GM23338 (cell line): ENCODE measurements around the gene MRGPRG. TPM values are rescaled to one million over a fixed set of nuclear protein-coding genes. Genes with fewer than 3 reads are reported as not detected.

Source experiments
- ATAC-seq: fragments of 200-7000 bp; cut with Tn5 transposase; 3 replicates; pipeline ENCODE4 v1.9.1; 2020
- DNase-seq: peaks from one replicate; pipeline ENCODE4 v3.0.0-alpha.2; 2015; ENCODE audit warnings: low spot score
- H2AFZ ChIP-seq: fragments of 200-600 bp; sonication (generic); 2 replicates; pipeline ENCODE4 v1.8.0; 2016; ENCODE audit warnings: antibody characterized with exemption, mild to moderate bottlenecking, moderate library complexity
- H3F3A ChIP-seq: fragments of 200-600 bp; sonication (generic); replicated peaks from 2 replicates; pipeline ENCODE4 v1.8.0; 2017; ENCODE audit warnings: antibody characterized with exemption, mixed run types, low read depth
- H3K27ac ChIP-seq: fragments of 200-600 bp; sonication (generic); 2 replicates; pipeline ENCODE4 v1.6.1; 2016; ENCODE audit warnings: low read depth
- H3K27me3 ChIP-seq: fragments of 200-600 bp; sonication (generic); 2 replicates; pipeline ENCODE4 v1.8.0; 2016; ENCODE audit warnings: mild to moderate bottlenecking, mixed run types, moderate library complexity; ENCODE audit not compliant: insufficient read depth
- H3K36me3 ChIP-seq: fragments of 200-600 bp; sonication (generic); 2 replicates; pipeline ENCODE4 v1.8.0; 2016; ENCODE audit warnings: mild to moderate bottlenecking; ENCODE audit not compliant: insufficient read depth
- H3K4me1 ChIP-seq: fragments of 200-600 bp; sonication (generic); 2 replicates; pipeline ENCODE4 v1.8.0; 2016; ENCODE audit warnings: mild to moderate bottlenecking, moderate library complexity; ENCODE audit not compliant: insufficient read depth
- H3K4me2 ChIP-seq: fragments of 200-600 bp; sonication (generic); 2 replicates; pipeline ENCODE4 v1.7.1; 2017; ENCODE audit warnings: mixed run types
- H3K4me3 ChIP-seq: fragments of 200-600 bp; sonication (generic); 2 replicates; pipeline ENCODE4 v1.6.1; 2016; ENCODE audit warnings: mixed run types
- H3K79me2 ChIP-seq: fragments of 200-600 bp; sonication (generic); replicated peaks from 2 replicates; pipeline ENCODE4 v1.8.0; 2017; ENCODE audit warnings: mild to moderate bottlenecking; ENCODE audit not compliant: insufficient read depth
- H3K9me2 ChIP-seq: fragments of 200-600 bp; sonication (generic); 2 replicates; pipeline ENCODE4 v1.8.0; 2017; ENCODE audit not compliant: insufficient read depth
- H4K20me1 ChIP-seq: fragments of 200-600 bp; sonication (generic); replicated peaks from 2 replicates; pipeline ENCODE4 v1.8.0; 2017; ENCODE audit warnings: mild to moderate bottlenecking; ENCODE audit not compliant: insufficient read depth
- H3K27ac Mint-ChIP-seq: 2 replicates; pipeline ENCODE4 v1.8.0; 2020; ENCODE audit warnings: inconsistent platforms, mild to moderate bottlenecking, moderate library complexity, mixed read lengths
- H3K27me3 Mint-ChIP-seq: 3 replicates; pipeline ENCODE4 v1.8.0; 2022; ENCODE audit warnings: low read depth, mild to moderate bottlenecking, moderate library complexity, mixed read lengths, inconsistent platforms; ENCODE audit not compliant: insufficient read depth, poor library complexity
- H3K36me3 Mint-ChIP-seq: 3 replicates; pipeline ENCODE4 v1.8.0; 2021; ENCODE audit warnings: low read depth, mild to moderate bottlenecking, inconsistent platforms, moderate library complexity, mixed read lengths
- H3K4me1 Mint-ChIP-seq: 3 replicates; pipeline ENCODE4 v1.8.0; 2020; ENCODE audit warnings: mild to moderate bottlenecking, inconsistent platforms, mixed read lengths
- H3K4me3 Mint-ChIP-seq: 3 replicates; pipeline ENCODE4 v1.8.0; 2021; ENCODE audit warnings: moderate library complexity, mild to moderate bottlenecking, inconsistent platforms, mixed read lengths
- H3K9me3 Mint-ChIP-seq: 3 replicates; pipeline ENCODE4 v1.8.0; 2020; ENCODE audit warnings: moderate library complexity, mild to moderate bottlenecking, inconsistent platforms, mixed read lengths
- CREB1 ChIP-seq: fragments of 250-450 bp; sonication (Bioruptor Pico); IDR thresholded peaks from 2 replicates; pipeline ENCODE4 v1.5.0; 2020; ENCODE audit warnings: low read depth, mild to moderate bottlenecking, moderate library complexity
- CTCF ChIP-seq, 2 experiments: fragments of 200-600 bp in 1 of 2; sonication (generic) in 1 of 2; conservative IDR thresholded peaks; 2 replicates each; pipeline versions ENCODE4 v1.5.1 to v1.6.1; 2016 to 2017; ENCODE audit warnings: antibody characterized with exemption in 2 of 2, low read depth in 2 of 2, mild to moderate bottlenecking in 2 of 2, moderate library complexity in 1 of 2
- ETS1 ChIP-seq: IDR thresholded peaks from 2 replicates; pipeline ENCODE4 v1.6.1; 2016; ENCODE audit warnings: antibody characterized with exemption
- EZH2 ChIP-seq: fragments of 200-600 bp; sonication (generic); IDR thresholded peaks from one replicate; pipeline ENCODE4 v1.8.0; 2017; ENCODE audit warnings: antibody characterized with exemption, mild to moderate bottlenecking, low read depth; ENCODE audit not compliant: unreplicated experiment
- EZH2phosphoT487 ChIP-seq: fragments of 200-600 bp; sonication (generic); IDR thresholded peaks from one replicate; pipeline ENCODE4 v1.8.1; 2018; ENCODE audit warnings: antibody characterized with exemption; ENCODE audit not compliant: unreplicated experiment
- JUNB ChIP-seq: IDR thresholded peaks from one replicate; pipeline ENCODE4 v1.6.1; 2016; ENCODE audit warnings: antibody characterized with exemption; ENCODE audit not compliant: unreplicated experiment
- NANOG ChIP-seq: IDR thresholded peaks from 2 replicates; pipeline ENCODE4 v1.6.1; 2016; ENCODE audit warnings: antibody characterized with exemption, borderline replicate concordance
- POLR2AphosphoS5 ChIP-seq: IDR thresholded peaks from 2 replicates; pipeline ENCODE4 v1.6.1; 2016; ENCODE audit warnings: antibody characterized with exemption, low read depth
- REST ChIP-seq: IDR thresholded peaks from one replicate; pipeline ENCODE4 v1.6.1; 2018; ENCODE audit warnings: antibody characterized with exemption; ENCODE audit not compliant: unreplicated experiment
- STAT1 ChIP-seq: IDR thresholded peaks from one replicate; pipeline ENCODE4 v1.6.1; 2016; ENCODE audit warnings: antibody characterized with exemption; ENCODE audit not compliant: unreplicated experiment
- ZNF114 ChIP-seq: fragments of 250-450 bp; sonication (Bioruptor Pico); IDR thresholded peaks from 2 replicates; pipeline ENCODE4 v1.5.0; 2020; ENCODE audit warnings: mild to moderate bottlenecking, moderate library complexity
- ZNF331 ChIP-seq: fragments of 250-450 bp; sonication (Bioruptor Pico); IDR thresholded peaks from 2 replicates; pipeline ENCODE4 v1.5.0; 2020; ENCODE audit warnings: low read depth, mild to moderate bottlenecking, moderate library complexity
- ZNF462 ChIP-seq: fragments of 250-450 bp; sonication (Bioruptor Pico); IDR thresholded peaks from 2 replicates; pipeline ENCODE4 v1.5.0; 2020; ENCODE audit warnings: mild to moderate bottlenecking, moderate library complexity
- polyA plus RNA-seq: library from polyadenylated mRNA; unstranded; fragments of >200 nt; fragmentation: Nextera tagmentation; extraction: Ambion mirVana; gene quantifications from 2 replicates; pipeline ENCODE4 v1.2.1, GENCODE V29; 2016
- total RNA-seq: library from RNA; depleted of rRNA; stranded (reverse); fragments of >200 nt; shearing (Covaris generic); gene quantifications from 2 replicates; pipeline ENCODE4 v1.2.3, GENCODE V29; 2014

MRGPRG gene
- total and polyA plus RNA-seq, 2 experiments from 2014 or later, result not detected

GRCh38 chr11:3170756-3171650 is 47.6 kb downstream of the MRGPRG start:
- Mint-ChIP-seq H3K27me3 (peaks cover 19% of the 10 kb centered on the region), H3K9me3 (peaks cover 7% of the 10 kb centered on the region)
- no peak for ATAC-seq

More at GRCh38 chr11:3170756-3171650, 47.6 kb downstream of the MRGPRG start:
- H3F3A ChIP-seq, result no peaks in the 10 kb centered on the region
- no peaks in the 10 kb centered on the region; the same call in 2 of the 3 replicates for H3K36me3 Mint-ChIP-seq
- no peaks in the 10 kb centered on the region; the same call in 1 of the 2 replicates for H3K4me1 ChIP-seq
- TF ChIP-seq REST (no peak), EZH2 (no peak), CTCF (conservative IDR thresholded peaks at IDR 0.05; ENCODE audit: low read depth in 2 of 2) (no peak), POLR2AphosphoS5 (no peak), NANOG (no peak), ZNF331 (CRISPR knock-in tag) (no peak), ETS1 (no peak), STAT1 (no peak), EZH2phosphoT487 (no peak), ZNF462 (no peak), CREB1 (CRISPR knock-in tag) (no peak), JUNB (no peak), ZNF114 (no peak)
- no peak overlapping the region for H3K27ac Mint-ChIP-seq
- no peaks in the 10 kb centered on the region for H3K36me3 ChIP-seq
- peaks cover 7% of the 10 kb centered on the region for H3K27me3 ChIP-seq
- H3K9me2 ChIP-seq, result 0 out of 2 replicates have a peak, but pooled peaks cover 13% of the 10 kb centered on the region
- no peaks in the 10 kb centered on the region for H3K79me2 ChIP-seq
- H4K20me1 ChIP-seq, result no peaks in the 10 kb centered on the region
- no peak overlapping the region for H3K4me3 ChIP-seq
- H3K27ac ChIP-seq, result no peak overlapping the region
- peaks cover 10% of the 10 kb centered on the region for H3K4me1 Mint-ChIP-seq
- no peak overlapping the region for H2AFZ ChIP-seq
- H3K4me3 Mint-ChIP-seq, result no peak overlapping the region
- no peak for DNase-seq
- H3K4me2 ChIP-seq, result no peak overlapping the region
